Pancreas (tissue), 10 donors: ENCODE results near the gene PDCD1LG2. TPM values are rescaled to one million over a fixed set of nuclear protein-coding genes. Genes with fewer than 3 reads are reported as not detected.

Source experiments
- ATAC-seq, 4 donors: fragments of 200-7000 bp; cut with Tn5 transposase; one replicate each; pipeline versions ENCODE4 v1.8.0 to v1.9.1; 2020; ENCODE audit warnings: mild to moderate bottlenecking in 4 of 4, moderate library complexity in 4 of 4
- DNase-seq, 6 donors: peaks; one replicate each; pipeline ENCODE4 v3.0.0-alpha.2; 2020
- FAIRE-seq: peaks from 2 replicates; lab custom pipeline; 2012; peaks lifted over from hg19 to GRCh38; lab: Jason Lieb, UNC
- H3K27ac ChIP-seq, 4 donors: fragments of 200-600 bp; sonication (generic); 1 replicate in 3 of 4; 2 replicates in 1 of 4; pipeline versions ENCODE4 v1.5.0 to v1.8.0; 2020
- H3K27me3 ChIP-seq, 4 donors: fragments of 200-600 bp; one replicate each; pipeline ENCODE4 v1.8.0; 2021
- H3K36me3 ChIP-seq, 3 donors: fragments of 200-600 bp; sonication (generic) in 1 of 3; one replicate each; pipeline versions ENCODE4 v1.5.0 to v1.8.0; 2020 to 2021
- H3K4me1 ChIP-seq, 3 donors: fragments of 200-600 bp; one replicate each; pipeline ENCODE4 v1.8.0; 2021
- H3K4me3 ChIP-seq, 4 donors: fragments of 200-600 bp; sonication (generic) in 2 of 4; one replicate each; pipeline versions ENCODE4 v1.5.0 to v1.8.0; 2020 to 2021
- H3K9me3 ChIP-seq, 4 donors: fragments of 200-600 bp; one replicate each; pipeline ENCODE4 v1.8.0; 2021
- WGBS, 2 donors: extraction: QIAGEN DNeasy Blood & Tissue Kit; methylation state at CpG; one replicate each; pipeline ENCODE4 v1.1.7; 2013; 5-methylcytosine and 5-hydroxymethylcytosine counted together
- intact Hi-C, 3 donors: fragments of 100-400 bp; cut with DNase I; formaldehyde crosslinking; loops; one replicate each; pipeline versions ENCODE4 v1.11.1 to v1.14.2; 2022
- polyA plus RNA-seq, 2 donors: library from polyadenylated mRNA; stranded (reverse); fragments of 200-250 nt; gene quantifications; one replicate each; pipeline ENCODE4 v1.2.3, GENCODE V29; 2013
- total RNA-seq, 6 donors: library from RNA; stranded (reverse); fragmentation: NEBNext Ultra II Directional in 4 of 6; extraction: Animal tissue kit (Norgen Biotek cat#: 25700) in 4 of 6; gene quantifications; one replicate each; pipeline versions ENCODE4 v1.2.1 to v1.2.4, GENCODE V29; 2021 to 2023
- TF ChIP-seq, protein P1 (sequence below), 4 donors: fragments of 200-600 bp; sonication (generic) in 3 of 4; IDR thresholded peaks; one replicate each; pipeline versions ENCODE4 v1.5.0 to v1.8.0; 2021; ENCODE audit warnings: antibody characterized with exemption in 4 of 4
- donor health status: healthy with polysubstance abuse.
- donor health status: DM: no; HTN: no; CAD: no; lungs with moderate emphysema.
- donor health status: DM: no; HTN: no; CAD: no.
- donor health status: control.
- donor health status: control.
- donor health status: Bipolar disorder and iron deficiency.
- donor health status: DM: yes; HTN: yes; CAD: no.
- donor health status: DM: no; HTN: no; CAD: no.
- donor health status: DM: no; HTN: no; CAD: no.
- donor health status: DM: yes; HTN: yes; CAD: no.

PDCD1LG2 gene
- total and polyA plus RNA-seq, 8 donors = 0.08 to 0.43 (median 0.17) TPM; not detected in 1

DNA sequence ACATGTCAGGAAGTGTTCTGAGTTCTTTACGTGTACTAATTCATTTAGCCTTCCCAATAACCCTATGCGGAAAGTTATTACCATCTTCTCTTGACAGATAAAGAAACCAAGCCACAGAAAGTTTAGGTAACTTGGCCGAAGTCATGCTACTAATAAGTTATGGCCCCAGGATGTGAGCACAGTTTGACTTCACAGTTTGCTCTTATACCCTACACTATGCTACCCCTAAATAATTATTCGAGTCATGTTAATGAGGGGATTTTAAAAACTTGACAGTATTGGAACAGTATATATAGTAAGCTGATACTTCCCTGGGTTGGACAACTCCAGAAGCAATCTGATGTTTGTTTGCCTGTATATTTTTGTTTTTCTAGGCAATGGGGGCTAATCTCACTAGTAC, 29.4 kb upstream of the PDCD1LG2 start:
- Histone ChIP-seq H3K27ac (no peak overlapping the region), H3K9me3 (no peaks in the 10 kb centered on the region), H3K4me3 (no peak overlapping the region), H3K36me3 (no peaks in the 10 kb centered on the region), H3K4me1 (no peaks in the 10 kb centered on the region), H3K27me3 (no peaks in the 10 kb centered on the region)
- WGBS, 2 donors = 77 to 87% methylated on average over 4 of the region's 4 CpGs
- intact Hi-C loops = no loop called here
- FAIRE-seq (no peak), DNase-seq (no peak), ATAC-seq (no peak)
- TF ChIP-seq, protein P1, sequence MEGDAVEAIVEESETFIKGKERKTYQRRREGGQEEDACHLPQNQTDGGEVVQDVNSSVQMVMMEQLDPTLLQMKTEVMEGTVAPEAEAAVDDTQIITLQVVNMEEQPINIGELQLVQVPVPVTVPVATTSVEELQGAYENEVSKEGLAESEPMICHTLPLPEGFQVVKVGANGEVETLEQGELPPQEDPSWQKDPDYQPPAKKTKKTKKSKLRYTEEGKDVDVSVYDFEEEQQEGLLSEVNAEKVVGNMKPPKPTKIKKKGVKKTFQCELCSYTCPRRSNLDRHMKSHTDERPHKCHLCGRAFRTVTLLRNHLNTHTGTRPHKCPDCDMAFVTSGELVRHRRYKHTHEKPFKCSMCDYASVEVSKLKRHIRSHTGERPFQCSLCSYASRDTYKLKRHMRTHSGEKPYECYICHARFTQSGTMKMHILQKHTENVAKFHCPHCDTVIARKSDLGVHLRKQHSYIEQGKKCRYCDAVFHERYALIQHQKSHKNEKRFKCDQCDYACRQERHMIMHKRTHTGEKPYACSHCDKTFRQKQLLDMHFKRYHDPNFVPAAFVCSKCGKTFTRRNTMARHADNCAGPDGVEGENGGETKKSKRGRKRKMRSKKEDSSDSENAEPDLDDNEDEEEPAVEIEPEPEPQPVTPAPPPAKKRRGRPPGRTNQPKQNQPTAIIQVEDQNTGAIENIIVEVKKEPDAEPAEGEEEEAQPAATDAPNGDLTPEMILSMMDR (IDR thresholded peaks at IDR 0.05) = no peak

DNA sequence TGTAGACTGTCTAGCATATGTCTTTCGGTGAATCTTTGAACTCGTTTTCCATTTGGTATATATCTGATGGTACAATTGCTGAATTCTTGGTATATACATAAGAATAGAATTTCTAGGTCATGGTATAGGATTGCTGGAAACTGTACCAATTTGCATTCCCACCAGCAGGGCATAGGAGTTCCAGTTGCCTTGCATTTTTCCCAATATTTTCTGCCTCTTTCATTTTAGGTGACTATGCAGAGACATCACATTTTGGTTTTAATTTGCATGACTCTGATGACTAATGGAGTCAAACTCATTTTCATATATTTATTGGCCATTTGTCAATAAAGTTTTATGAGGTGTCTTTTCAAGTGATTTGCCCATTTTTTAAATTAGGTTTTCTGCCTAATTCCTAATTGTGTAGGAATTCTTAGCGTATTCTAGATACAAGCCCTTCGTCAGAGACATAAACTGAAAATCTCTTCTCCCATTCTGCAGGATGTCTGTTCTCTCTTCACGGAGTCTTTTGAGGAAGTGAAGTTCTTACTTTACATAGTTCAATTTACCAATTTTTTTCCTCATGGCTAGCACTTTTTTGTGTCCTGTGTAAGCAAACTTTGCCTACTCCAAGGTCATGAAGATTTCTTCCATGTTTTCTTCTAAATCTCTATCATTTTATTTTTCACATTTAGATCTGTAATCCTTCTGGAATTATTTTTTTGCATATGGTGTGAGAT, 28.9 kb upstream of the PDCD1LG2 start:
- FAIRE-seq (no peak), ATAC-seq (no peak), DNase-seq (no peak)
- Histone ChIP-seq H3K4me1 (no peaks in the 10 kb centered on the region), H3K27ac (no peak overlapping the region), H3K9me3 (no peaks in the 10 kb centered on the region), H3K36me3 (no peaks in the 10 kb centered on the region), H3K4me3 (no peak overlapping the region), H3K27me3 (no peaks in the 10 kb centered on the region)
- WGBS, 2 donors = 74 to 83% methylated on average over 5 of the region's 5 CpGs
- intact Hi-C loops = no loop called here
- TF ChIP-seq, protein P1 (IDR thresholded peaks at IDR 0.05) = no peak

DNA sequence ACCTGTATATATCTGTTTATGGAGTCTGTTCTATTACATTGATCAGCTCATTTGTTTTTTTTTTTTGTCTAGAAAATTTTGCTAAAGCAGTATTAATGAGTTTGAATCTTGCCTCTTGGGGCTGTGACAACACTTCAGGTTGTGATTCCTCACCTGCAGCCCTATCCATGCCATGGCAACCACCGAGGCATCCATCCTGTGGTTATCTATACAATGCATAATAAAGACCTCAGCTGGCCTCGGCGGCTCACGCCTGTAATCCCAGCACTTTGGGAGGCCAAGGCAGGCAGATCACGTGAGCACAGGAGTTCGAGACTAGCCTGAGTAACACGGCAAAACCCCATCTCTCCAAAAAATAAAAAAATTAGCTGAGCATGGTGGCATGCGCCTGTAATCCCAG, 28.1 kb upstream of the PDCD1LG2 start:
- no peaks in the 10 kb centered on the region for H3K4me1 ChIP-seq
- intact Hi-C loops = no loop called here
- DNase-seq (no peak), FAIRE-seq (no peak), ATAC-seq (no peak)
- 67 to 78% methylated on average over 8 of the region's 8 CpGs for WGBS, 2 donors
- no peaks in the 10 kb centered on the region for H3K36me3 ChIP-seq
- no peak overlapping the region for H3K4me3 ChIP-seq
- no peaks in the 10 kb centered on the region for H3K9me3 ChIP-seq
- H3K27ac ChIP-seq = no peak overlapping the region
- TF ChIP-seq, protein P1 (IDR thresholded peaks at IDR 0.05) = no peak
- no peaks in the 10 kb centered on the region for H3K27me3 ChIP-seq

DNA sequence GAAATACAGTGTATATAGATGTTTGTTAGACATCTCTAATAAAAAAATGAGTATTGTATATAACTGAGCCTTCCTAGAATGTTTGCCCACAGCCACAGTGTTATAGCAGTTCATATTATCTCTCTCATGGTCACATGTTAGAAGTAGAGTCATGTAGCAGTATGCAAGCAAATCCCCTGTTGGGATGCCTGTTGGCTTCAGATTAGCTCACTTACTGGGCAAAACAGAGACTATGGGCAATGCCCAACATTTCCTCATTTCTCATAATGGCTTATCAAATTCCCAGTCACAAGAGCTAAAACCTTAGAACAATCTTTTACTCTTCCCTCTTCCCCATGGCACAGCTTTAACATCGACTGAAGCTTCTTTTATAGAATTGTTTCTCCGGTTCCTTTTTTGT, 27.0 kb upstream of the PDCD1LG2 start:
- Histone ChIP-seq H3K9me3 (no peaks in the 10 kb centered on the region), H3K36me3 (no peaks in the 10 kb centered on the region), H3K4me1 (no peaks in the 10 kb centered on the region), H3K27ac (no peak overlapping the region), H3K27me3 (no peaks in the 10 kb centered on the region), H3K4me3 (no peak overlapping the region)
- TF ChIP-seq, protein P1 (IDR thresholded peaks at IDR 0.05) = no peak
- DNase-seq (no peak), ATAC-seq (no peak), FAIRE-seq (no peak)
- WGBS, 2 donors = 67 to 82% methylated on average over 2 of the region's 2 CpGs
- intact Hi-C loops = no loop called here

DNA sequence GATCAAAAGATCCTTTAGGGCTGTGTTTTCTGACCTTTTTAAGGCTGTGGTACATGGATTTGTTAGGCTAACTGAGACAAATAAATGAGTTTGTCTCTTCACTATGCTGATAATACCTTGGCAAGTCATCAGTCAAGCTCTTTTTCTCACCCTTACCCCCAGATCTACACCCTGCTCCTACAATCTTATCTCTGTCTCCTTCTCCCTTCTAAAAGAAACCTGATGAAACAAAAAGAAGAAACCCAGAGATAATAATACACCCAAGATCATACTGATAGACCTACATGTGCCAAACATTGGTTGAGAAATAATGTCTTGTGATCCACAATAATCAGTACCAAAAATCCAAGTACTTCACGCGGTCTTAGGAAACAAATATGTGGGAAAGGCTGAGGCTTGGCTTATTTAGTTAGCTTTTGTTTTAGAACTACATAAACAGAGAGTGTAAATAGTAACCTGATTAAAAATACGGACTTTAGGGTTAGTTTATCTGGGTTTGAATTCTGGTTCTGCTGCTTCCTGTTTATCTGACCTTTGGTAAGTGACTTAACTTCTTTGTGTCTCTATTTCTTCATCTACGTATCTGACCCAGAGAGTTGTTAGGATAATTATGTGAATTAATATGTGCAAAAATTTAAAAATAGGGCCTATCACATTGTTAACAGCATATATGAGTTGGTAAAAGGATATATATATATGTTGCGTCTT, 24.8 kb upstream of the PDCD1LG2 start:
- Histone ChIP-seq H3K4me1 (no peaks in the 10 kb centered on the region), H3K36me3 (no peaks in the 10 kb centered on the region), H3K27me3 (no peaks in the 10 kb centered on the region), H3K27ac (no peak overlapping the region), H3K4me3 (no peak overlapping the region), H3K9me3 (no peaks in the 10 kb centered on the region)
- no peak for DNase-seq
- intact Hi-C loops = no loop called here
- WGBS, 2 donors = 68 to 70% methylated on average over 5 of the region's 5 CpGs
- FAIRE-seq = no peak
- no peak for ATAC-seq
- TF ChIP-seq, protein P1 (IDR thresholded peaks at IDR 0.05) = no peak
